MM.1S (cell line): ENCODE measurements around the gene PTPN22.

ENCODE experiments used
- DNase-seq: peaks from one replicate; pipeline ENCODE4 v3.0.0-alpha.2; 2015
- H2AFZ ChIP-seq: fragments of 300-600 bp; sonication (generic); 2 replicates; pipeline ENCODE4 v1.6.0; 2016; ENCODE audit warnings: antibody characterized with exemption, low read length
- H3F3A ChIP-seq: fragments of 300-600 bp; sonication (generic); 2 replicates; pipeline ENCODE4 v1.6.1; 2016; ENCODE audit warnings: mild to moderate bottlenecking, antibody characterized with exemption, low read length, moderate library complexity, mixed read lengths; ENCODE audit not compliant: insufficient read depth
- H3K27ac ChIP-seq: fragments of 300-600 bp; sonication (generic); 2 replicates; pipeline ENCODE4 v1.5.1; 2016; ENCODE audit warnings: mild to moderate bottlenecking, low read length
- H3K27me3 ChIP-seq: fragments of 300-600 bp; sonication (generic); replicated peaks from 2 replicates; pipeline ENCODE4 v1.6.0; 2016; ENCODE audit warnings: low read length; ENCODE audit not compliant: insufficient read depth
- H3K36me3 ChIP-seq: fragments of 300-600 bp; sonication (generic); replicated peaks from 2 replicates; pipeline ENCODE4 v1.6.1; 2016; ENCODE audit warnings: mild to moderate bottlenecking, low read length, mixed read lengths; ENCODE audit not compliant: insufficient read depth
- H3K4me1 ChIP-seq: fragments of 300-600 bp; sonication (generic); 2 replicates; pipeline ENCODE4 v1.6.1; 2016; ENCODE audit warnings: low read length, mixed read lengths
- H3K4me2 ChIP-seq: fragments of 300-600 bp; sonication (generic); 2 replicates; pipeline ENCODE4 v1.6.0; 2016; ENCODE audit warnings: low read depth, low read length
- H3K4me3 ChIP-seq: fragments of 300-600 bp; sonication (generic); 2 replicates; pipeline ENCODE4 v1.5.1; 2016; ENCODE audit warnings: low read length, mixed read lengths
- H3K79me2 ChIP-seq: fragments of 300-600 bp; sonication (generic); 2 replicates; pipeline ENCODE4 v1.6.1; 2016; ENCODE audit warnings: mixed run types, low read length, mixed read lengths
- H3K9ac ChIP-seq: fragments of 300-600 bp; sonication (generic); 2 replicates; pipeline ENCODE4 v1.6.1; 2016; ENCODE audit warnings: low read length, mixed read lengths
- H3K9me2 ChIP-seq: fragments of 300-600 bp; sonication (generic); replicated peaks from 2 replicates; pipeline ENCODE4 v1.6.1; 2016; ENCODE audit warnings: mild to moderate bottlenecking, low read length, mixed read lengths; ENCODE audit not compliant: insufficient read depth
- H3K9me3 ChIP-seq: fragments of 300-600 bp; sonication (generic); replicated peaks from 2 replicates; pipeline ENCODE4 v1.6.1; 2016; ENCODE audit warnings: mild to moderate bottlenecking, low read length, mixed read lengths; ENCODE audit not compliant: insufficient read depth
- H4K20me1 ChIP-seq: fragments of 300-600 bp; sonication (generic); 2 replicates; pipeline ENCODE4 v1.6.1; 2016; ENCODE audit warnings: mild to moderate bottlenecking, low read length, moderate library complexity, mixed read lengths; ENCODE audit not compliant: insufficient read depth
- CTCF ChIP-seq: fragments of 300-600 bp; sonication (generic); IDR thresholded peaks from 2 replicates; pipeline ENCODE4 v1.5.1; 2016; ENCODE audit warnings: antibody characterized with exemption, low read length, mixed read lengths
- EZH2 ChIP-seq: fragments of 300-600 bp; sonication (generic); optimal IDR thresholded peaks from 2 replicates; pipeline ENCODE3; 2017; ENCODE audit warnings: low read depth, mild to moderate bottlenecking, antibody characterized with exemption, low read length, mixed read lengths
- EZH2phosphoT487 ChIP-seq: fragments of 300-600 bp; sonication (generic); IDR thresholded peaks from 2 replicates; pipeline ENCODE4 v1.6.1; 2018; ENCODE audit warnings: antibody characterized with exemption, low read length

The PTPN22 gene

GRCh38 chr1:113818578-113818977 is 52.9 kb downstream of the PTPN22 start:
- Histone ChIP-seq H3K9ac (no peak overlapping the region), H3K4me3 (no peak overlapping the region), H3K9me3 (no peaks in the 10 kb centered on the region), H3K79me2 (no peaks in the 10 kb centered on the region), H3F3A (no peaks in the 10 kb centered on the region), H3K9me2 (no peaks in the 10 kb centered on the region), H2AFZ (no peak overlapping the region), H3K36me3 (no peaks in the 10 kb centered on the region), H3K27me3 (no peaks in the 10 kb centered on the region), H4K20me1 (no peaks in the 10 kb centered on the region), H3K4me2 (no peak overlapping the region), H3K4me1 (no peaks in the 10 kb centered on the region), H3K27ac (no peak overlapping the region)
- no peak for DNase-seq
- no peak for TF ChIP-seq EZH2
- TF ChIP-seq EZH2phosphoT487, result no peak
- no peak for TF ChIP-seq CTCF

- no peak overlapping the region for H2AFZ ChIP-seq
- H3K27ac ChIP-seq, result no peak overlapping the region
- no peak overlapping the region for H3K4me2 ChIP-seq
- no peaks in the 10 kb centered on the region for H3K9me3 ChIP-seq
- TF ChIP-seq CTCF (no peak), EZH2phosphoT487 (no peak), EZH2 (no peak)
- no peak overlapping the region for H3K4me3 ChIP-seq
- no peaks in the 10 kb centered on the region for H3K4me1 ChIP-seq
- DNase-seq, result no peak
- H4K20me1 ChIP-seq, result no peaks in the 10 kb centered on the region
- H3K36me3 ChIP-seq, result no peaks in the 10 kb centered on the region
- peaks cover 36% of the 10 kb centered on the region for H3K79me2 ChIP-seq
- H3F3A ChIP-seq, result no peaks in the 10 kb centered on the region
- H3K27me3 ChIP-seq, result no peaks in the 10 kb centered on the region
- H3K9me2 ChIP-seq, result no peaks in the 10 kb centered on the region
- H3K9ac ChIP-seq, result no peak overlapping the region
Measured at GRCh38 chr1:113813218-113813617, 58.3 kb downstream of the PTPN22 start.

- Histone ChIP-seq H3K9me3 (no peaks in the 10 kb centered on the region), H3K4me1 (no peaks in the 10 kb centered on the region), H2AFZ (peak overlapping the region; percentile 87), H3K27me3 (no peaks in the 10 kb centered on the region), H3F3A (no peaks in the 10 kb centered on the region), H3K79me2 (peaks cover 42% of the 10 kb centered on the region), H3K9me2 (no peaks in the 10 kb centered on the region), H3K4me2 (peak overlapping the region; percentile 63; the same call in 1 of the 2 replicates), H3K9ac (peak overlapping the region; percentile 64), H3K36me3 (no peaks in the 10 kb centered on the region), H3K4me3 (peak overlapping the region; percentile 60), H3K27ac (peak overlapping the region; percentile 61; the same call in 1 of the 2 replicates), H4K20me1 (no peaks in the 10 kb centered on the region)
- DNase-seq, result no peak
- TF ChIP-seq EZH2phosphoT487 (no peak), EZH2 (no peak), CTCF (no peak)
Measured at GRCh38 chr1:113812661-113813135, 58.8 kb downstream of the PTPN22 start.
